RWPE2 (cell line): ENCODE data around the gene TP53I13.

Source experiments
- ATAC-seq: fragments of 200-7000 bp; cut with Tn5 transposase; 3 replicates; pipeline ENCODE4 v1.9.1; 2021; ENCODE audit warnings: low read depth
- DNase-seq: peaks from one replicate; pipeline ENCODE4 v3.0.0-alpha.2; 2020; ENCODE audit warnings: low spot score
- H3K27ac ChIP-seq: fragments of 450-650 bp; 2 replicates; pipeline ENCODE4 v1.5.1; 2017; ENCODE audit warnings: mild to moderate bottlenecking; ENCODE audit not compliant: poor library complexity, severe bottlenecking
- H3K27me3 ChIP-seq: fragments of 250-450 bp; sonication (Bioruptor Pico); 2 replicates; pipeline ENCODE4 v1.5.1; 2021; ENCODE audit warnings: mild to moderate bottlenecking, moderate library complexity; ENCODE audit not compliant: insufficient read depth, poor library complexity, severe bottlenecking
- H3K36me3 ChIP-seq: fragments of 250-450 bp; sonication (Bioruptor Pico); 2 replicates; pipeline ENCODE4 v1.5.1; 2020; ENCODE audit warnings: low read depth, mild to moderate bottlenecking, moderate library complexity
- H3K4me1 ChIP-seq: fragments of 250-450 bp; sonication (Bioruptor Pico); 2 replicates; pipeline ENCODE4 v1.5.1; 2021; ENCODE audit warnings: mild to moderate bottlenecking, moderate library complexity; ENCODE audit not compliant: insufficient read depth, poor library complexity, severe bottlenecking
- H3K4me3 ChIP-seq: fragments of 250-450 bp; sonication (Bioruptor Pico); 2 replicates; pipeline ENCODE4 v1.5.1; 2021; ENCODE audit warnings: mild to moderate bottlenecking, moderate library complexity; ENCODE audit not compliant: severe bottlenecking
- H3K9me3 ChIP-seq: fragments of 250-450 bp; sonication (Bioruptor Pico); 2 replicates; pipeline ENCODE4 v1.5.1; 2021; ENCODE audit warnings: mild to moderate bottlenecking, moderate library complexity; ENCODE audit not compliant: severe bottlenecking
- TF ChIP-seq, protein P1 (sequence below): fragments of 450-650 bp; IDR thresholded peaks from one replicate; pipeline ENCODE4 v1.5.1; 2017; ENCODE audit warnings: mild to moderate bottlenecking, moderate library complexity; ENCODE audit not compliant: poor library complexity, severe bottlenecking

The TP53I13 gene

DNA sequence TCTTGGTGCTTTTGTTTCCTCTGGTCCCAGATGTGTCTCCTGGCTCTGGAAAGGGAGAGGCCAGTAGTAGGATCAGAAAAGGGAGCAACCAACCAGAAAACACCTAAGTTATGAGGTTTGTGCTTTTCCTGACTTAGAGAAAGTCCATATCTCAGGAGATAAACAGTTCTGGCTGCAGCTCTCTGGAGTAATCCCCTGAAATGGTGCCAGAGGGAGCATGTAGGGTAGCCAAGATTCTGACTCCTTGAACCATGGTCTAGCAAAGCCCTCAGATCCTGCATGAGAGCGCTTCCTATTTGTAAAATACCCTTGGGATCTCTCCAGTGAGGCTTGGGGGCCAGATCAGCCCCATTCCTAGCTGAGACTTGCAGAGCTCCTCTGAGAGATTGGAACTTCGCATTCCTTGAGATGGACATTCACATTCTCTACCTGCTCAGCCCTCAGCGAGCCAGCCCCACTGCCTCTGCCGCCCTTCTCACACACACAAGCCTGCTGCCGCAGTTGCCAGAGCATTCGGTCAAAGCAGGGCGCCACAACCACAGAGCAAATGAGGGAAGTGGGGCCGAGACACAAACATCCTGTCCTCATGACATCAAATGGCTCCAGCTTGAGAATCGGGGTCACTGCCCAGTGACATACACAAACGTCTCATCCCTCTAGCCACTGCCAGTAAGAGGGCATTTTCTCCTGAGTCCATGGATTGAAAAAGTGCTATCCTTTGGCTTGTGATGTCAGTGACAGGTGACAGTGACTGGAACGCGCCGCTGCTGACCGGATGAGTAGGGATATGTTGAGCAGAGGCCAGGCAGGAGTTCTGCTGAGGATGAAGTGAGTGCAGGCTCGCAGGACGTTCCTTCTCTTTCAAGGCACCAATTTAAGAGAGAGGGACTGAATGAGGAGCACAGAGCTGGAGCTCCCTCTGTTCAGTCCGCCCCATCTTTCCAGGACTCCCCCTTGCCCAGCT, 6.7 kb upstream of the TP53I13 start:
- TF ChIP-seq, protein P1, sequence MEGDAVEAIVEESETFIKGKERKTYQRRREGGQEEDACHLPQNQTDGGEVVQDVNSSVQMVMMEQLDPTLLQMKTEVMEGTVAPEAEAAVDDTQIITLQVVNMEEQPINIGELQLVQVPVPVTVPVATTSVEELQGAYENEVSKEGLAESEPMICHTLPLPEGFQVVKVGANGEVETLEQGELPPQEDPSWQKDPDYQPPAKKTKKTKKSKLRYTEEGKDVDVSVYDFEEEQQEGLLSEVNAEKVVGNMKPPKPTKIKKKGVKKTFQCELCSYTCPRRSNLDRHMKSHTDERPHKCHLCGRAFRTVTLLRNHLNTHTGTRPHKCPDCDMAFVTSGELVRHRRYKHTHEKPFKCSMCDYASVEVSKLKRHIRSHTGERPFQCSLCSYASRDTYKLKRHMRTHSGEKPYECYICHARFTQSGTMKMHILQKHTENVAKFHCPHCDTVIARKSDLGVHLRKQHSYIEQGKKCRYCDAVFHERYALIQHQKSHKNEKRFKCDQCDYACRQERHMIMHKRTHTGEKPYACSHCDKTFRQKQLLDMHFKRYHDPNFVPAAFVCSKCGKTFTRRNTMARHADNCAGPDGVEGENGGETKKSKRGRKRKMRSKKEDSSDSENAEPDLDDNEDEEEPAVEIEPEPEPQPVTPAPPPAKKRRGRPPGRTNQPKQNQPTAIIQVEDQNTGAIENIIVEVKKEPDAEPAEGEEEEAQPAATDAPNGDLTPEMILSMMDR: no peak
- H3K36me3 ChIP-seq: no peaks in the 10 kb centered on the region
- no peak overlapping the region for H3K4me3 ChIP-seq
- no peaks in the 10 kb centered on the region for H3K9me3 ChIP-seq
- ATAC-seq (no peak), DNase-seq (no peak)
- no peaks in the 10 kb centered on the region for H3K4me1 ChIP-seq
- no peak overlapping the region for H3K27ac ChIP-seq
- no peaks in the 10 kb centered on the region for H3K27me3 ChIP-seq

DNA sequence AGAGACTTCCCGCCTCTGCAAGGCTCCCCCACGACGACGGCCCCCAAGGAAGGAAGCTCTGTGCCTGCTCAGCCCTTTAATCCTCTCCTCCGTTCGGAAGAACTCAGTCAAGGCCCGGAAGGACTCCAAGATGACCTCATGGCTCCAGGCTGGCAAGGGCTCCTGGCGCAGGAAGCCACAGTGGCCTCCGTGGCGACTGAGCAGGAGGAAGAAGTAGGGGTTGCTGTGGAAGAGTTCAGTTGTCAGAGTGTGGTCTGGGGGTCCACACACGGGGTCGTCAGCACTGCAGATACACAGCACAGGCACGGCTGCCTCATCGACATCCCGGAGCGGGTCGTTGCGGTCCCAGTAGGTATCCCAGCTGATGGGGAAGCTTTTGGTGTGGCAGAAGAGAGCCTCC, 5.9 kb upstream of the TP53I13 start:
- H3K9me3 ChIP-seq: no peaks in the 10 kb centered on the region
- no peak for DNase-seq
- TF ChIP-seq, protein P1: no peak
- ATAC-seq: no peak
- no peak overlapping the region for H3K4me3 ChIP-seq
- H3K4me1 ChIP-seq: no peaks in the 10 kb centered on the region
- H3K27ac ChIP-seq: no peak overlapping the region
- no peaks in the 10 kb centered on the region for H3K27me3 ChIP-seq
- H3K36me3 ChIP-seq: no peaks in the 10 kb centered on the region

DNA sequence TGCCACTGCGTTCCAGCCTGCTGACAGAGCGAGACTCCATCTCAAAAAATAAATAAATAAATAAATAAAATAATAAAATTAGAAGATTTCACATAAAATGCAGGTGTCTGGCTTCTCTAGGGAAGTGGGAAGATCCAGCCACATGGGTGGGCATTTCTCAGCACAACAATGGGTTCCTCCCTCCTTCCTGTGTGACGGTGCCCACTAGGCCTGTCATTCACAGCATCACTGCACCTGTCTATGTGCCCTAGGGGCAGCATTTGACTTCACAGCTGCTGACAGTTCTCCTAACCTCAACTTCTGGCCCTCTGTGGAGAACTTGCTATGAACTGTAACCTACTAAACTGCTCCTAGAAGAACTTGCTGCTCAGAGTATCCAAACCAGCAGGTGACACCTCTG, 4.7 kb upstream of the TP53I13 start:
- TF ChIP-seq, protein P1: no peak
- no peak overlapping the region for H3K4me3 ChIP-seq
- no peaks in the 10 kb centered on the region for H3K27me3 ChIP-seq
- DNase-seq (no peak), ATAC-seq (no peak)
- H3K27ac ChIP-seq: no peak overlapping the region
- H3K9me3 ChIP-seq: no peaks in the 10 kb centered on the region
- no peaks in the 10 kb centered on the region for H3K36me3 ChIP-seq
- no peaks in the 10 kb centered on the region for H3K4me1 ChIP-seq

DNA sequence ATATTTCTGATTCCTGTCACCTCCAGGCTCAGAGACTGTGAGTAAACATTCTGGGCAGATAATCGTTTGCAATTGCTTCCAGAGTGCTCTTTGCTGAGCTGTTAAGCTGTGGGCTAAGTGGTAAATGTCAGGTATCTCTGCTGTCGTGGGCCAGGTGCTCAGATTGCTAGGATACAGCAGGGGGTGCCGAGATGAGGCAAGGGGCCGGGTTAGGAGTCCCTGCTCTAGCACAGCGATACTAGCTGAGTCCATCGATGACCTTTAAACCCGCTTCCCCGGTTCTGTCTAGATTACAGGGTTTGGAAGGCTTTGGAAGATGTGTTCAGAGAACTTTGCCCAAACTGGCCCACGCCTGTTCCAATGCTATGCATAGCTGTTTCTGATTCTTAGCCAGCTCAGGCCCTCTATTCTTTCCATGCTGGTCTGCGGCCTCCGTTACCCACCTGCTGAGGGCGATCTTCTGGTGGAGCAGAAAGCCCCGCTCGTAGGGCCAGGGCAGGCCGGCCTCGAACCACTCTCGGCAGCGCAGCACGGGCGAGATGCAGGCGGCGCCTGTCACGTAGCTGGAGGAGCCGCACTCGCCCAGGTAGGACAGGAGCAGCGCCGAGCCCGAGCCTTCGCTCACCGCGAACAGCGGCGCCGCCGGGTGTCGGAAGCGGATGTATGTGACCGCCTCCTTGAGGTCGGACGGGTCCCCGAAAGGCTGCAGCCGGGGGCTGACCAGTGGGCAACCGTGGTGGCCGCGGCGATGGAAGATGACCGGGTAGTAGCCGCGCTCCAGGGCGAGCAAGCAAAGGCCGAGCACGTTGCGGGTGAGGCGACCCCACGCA, 2.6 kb upstream of the TP53I13 start:
- Histone ChIP-seq H3K27me3 (no peaks in the 10 kb centered on the region), H3K4me1 (peaks cover 3% of the 10 kb centered on the region), H3K27ac (peak overlapping the region; percentile 79), H3K36me3 (no peaks in the 10 kb centered on the region; the same call in 1 of the 2 replicates), H3K4me3 (peak overlapping the region; percentile 53), H3K9me3 (no peaks in the 10 kb centered on the region)
- ATAC-seq: no peak
- TF ChIP-seq, protein P1: no peak
- peak; percentile 68 for DNase-seq
